Stimulated activated CD8-positive, alpha-beta memory T cell treated with anti-CD3 and anti-CD28 coated beads, Interleukin-7, amount 100 ng/mL, for 24 hours (primary cell): Measurements from ENCODE around the gene CHD9.

Experiments
- DNase-seq: peaks from one replicate; pipeline ENCODE4 v3.0.0-alpha.2; 2020; ENCODE audit warnings: low read depth

The CHD9 gene

DNA sequence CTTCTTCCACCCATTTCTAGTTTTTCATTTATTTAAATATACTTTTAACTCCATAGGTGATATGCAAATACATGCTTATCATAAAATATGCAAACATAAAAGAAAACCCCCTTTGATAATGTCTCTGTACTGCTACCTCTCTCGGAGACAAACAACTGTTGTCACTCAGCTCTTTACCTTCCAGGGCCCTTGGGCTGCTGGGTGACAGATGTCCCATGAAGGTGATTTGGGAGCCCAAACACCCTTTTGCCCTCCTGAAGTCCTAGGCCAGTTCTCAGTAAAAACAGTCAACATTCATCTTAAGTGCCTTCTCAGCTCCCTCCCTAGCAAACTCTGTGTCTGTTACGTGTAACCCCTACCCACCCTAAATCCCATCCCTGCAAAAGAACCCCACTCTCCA lies 37.5 kb downstream of the CHD9 start:
- no peak for DNase-seq

DNA sequence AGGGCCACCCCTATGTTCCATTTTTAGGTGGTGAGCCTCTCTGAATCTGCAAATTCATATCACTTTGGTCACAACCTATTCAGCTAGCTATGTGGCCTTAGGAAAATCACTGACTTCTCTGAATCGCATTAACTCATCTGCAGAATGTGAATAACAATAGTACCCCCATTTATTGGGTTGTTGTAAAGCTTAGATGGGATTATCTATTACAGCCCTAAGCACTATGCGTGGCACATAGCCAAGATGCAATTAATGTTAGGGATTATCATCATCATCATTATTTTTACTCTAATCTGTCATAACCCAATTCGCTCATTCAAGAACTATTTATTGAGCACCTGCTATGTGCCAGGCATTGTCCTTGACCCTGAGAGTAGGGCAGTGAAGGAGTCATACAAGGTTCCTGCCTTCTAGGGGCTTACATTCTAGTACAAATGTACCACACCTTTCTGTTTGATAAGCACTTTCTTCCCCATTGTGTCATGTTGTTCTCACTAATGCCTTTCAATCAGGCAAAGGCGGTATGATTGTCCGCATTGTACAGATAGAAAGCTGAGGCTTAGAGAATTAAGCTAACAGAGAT lies 38.5 kb downstream of the CHD9 start:
- no peak for DNase-seq

DNA sequence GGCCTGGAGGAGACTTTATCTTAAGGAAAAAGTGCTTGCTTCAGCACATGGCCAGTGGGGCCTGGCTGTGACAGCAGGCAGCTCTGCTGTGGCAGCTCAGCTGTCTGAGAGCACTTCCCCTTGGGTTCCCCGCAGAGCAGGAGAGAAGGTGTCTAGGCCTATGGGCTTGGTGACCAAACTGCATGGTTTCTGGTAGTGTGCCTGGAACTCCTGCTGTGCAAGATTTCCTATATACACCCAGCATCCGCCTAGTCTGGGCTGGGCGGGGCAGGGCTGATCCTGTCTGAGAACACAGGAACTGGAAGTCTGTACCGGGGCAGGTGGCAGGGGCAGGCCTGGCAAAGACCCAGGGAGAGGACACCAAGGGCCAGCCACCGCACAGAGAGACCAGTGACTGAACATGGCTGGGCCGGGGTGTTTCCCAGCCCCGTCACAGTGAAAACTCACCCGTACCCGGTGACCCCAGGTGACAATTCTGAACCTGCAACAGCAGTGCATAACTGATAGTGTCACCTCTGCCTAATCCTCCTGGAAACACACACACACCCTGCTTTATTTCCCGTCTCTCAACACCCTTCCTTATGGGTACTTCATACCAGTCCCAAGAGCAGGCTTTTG lies 39.3 kb downstream of the CHD9 start:
- DNase-seq: no peak

DNA sequence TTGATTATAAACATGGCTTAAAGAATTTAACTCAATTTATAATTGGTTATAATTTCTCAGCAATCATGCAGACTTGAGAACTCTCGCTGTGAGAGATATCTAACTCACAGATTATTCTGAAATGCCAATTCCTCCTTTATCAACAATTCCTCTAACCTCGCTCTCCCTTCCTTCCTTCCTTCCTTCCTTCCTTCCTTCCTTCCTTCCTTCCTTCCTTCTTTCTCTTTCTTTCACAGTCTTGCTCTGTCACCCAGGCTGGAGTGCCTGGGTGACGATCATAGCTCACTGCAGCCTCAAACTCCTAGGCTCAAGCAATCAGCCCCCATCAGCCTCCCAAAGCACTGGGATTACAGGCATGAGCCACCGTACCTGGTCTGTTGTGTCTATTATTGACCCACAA lies 42.4 kb downstream of the CHD9 start:
- no peak for DNase-seq

DNA sequence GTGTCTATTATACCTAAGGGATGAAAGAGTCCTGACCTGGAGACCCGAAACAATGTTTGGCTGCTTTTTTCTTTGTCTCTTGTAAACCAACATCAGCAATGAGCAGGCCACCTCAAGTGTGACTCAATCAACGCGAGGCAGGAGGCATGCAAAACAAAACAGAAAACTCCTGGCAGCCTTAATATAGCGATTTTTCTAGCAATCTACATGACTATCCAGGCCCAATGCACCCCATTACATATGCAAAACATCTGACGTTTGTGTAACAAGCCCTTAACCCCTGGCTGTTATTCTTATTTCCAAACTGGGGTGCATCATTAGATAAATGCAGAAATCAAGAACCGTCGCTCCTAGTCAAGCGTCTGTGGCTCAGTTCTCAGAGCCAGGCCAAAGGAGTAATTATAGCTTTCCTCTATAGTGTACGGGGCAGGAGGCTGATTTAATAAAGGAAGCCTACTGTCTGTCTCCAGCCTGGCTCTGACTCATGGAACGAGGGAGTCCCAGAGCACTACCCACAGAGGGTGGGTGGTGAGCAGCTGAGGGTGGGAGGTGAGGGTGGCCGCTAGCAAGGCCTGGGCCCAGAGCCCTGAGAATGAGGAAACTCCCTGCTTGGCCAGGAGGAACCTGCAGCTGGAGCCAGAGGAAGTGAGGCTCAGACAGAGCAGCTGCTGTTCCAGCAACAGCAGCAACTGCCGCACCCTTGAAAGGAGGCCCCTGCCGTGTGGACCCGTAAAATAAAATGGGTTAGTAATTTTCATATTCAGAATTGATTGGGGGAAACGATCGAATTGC lies 43.9 kb downstream of the CHD9 start:
- DNase-seq: no peak

DNA sequence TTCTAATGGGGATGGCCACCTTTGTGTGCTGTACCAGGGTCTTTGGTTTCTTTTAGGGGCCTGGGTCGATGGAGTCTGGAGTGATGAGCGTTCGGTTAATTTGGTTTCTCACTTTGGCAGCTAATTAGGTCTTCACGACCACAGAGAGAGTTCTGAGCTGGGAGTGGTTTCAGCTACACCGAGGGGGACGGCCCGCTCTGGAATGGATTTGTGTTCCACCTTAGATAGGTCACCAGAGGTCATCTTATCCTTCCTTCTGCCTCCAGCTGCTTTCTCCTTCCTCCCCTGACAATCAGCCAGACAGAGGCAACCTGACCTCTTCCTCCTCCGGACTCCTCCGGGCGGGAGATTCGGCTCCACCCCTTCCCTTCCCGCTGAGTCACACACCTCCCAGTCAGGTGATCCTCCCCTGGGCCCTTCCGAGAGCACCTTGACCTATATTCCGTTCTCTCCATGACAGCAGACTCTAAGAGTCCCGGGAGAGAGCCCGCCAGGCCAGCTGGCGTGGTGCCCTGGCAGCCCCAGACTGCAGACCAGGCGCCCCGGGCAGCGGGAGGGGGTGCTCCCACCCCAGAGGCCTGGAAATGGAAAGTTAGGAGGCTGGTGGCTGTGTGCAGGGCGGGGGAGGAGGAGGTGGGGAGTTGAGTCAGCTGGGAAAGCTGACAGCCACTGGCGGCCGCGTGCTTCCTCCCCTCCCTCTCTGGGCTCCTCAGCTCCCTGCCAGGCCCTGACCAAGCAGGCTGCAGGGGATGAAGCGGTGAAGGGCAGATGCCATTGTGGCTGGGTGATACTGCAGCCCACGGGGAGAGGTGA lies 44.7 kb downstream of the CHD9 start:
- peak; percentile 12 for DNase-seq

DNA sequence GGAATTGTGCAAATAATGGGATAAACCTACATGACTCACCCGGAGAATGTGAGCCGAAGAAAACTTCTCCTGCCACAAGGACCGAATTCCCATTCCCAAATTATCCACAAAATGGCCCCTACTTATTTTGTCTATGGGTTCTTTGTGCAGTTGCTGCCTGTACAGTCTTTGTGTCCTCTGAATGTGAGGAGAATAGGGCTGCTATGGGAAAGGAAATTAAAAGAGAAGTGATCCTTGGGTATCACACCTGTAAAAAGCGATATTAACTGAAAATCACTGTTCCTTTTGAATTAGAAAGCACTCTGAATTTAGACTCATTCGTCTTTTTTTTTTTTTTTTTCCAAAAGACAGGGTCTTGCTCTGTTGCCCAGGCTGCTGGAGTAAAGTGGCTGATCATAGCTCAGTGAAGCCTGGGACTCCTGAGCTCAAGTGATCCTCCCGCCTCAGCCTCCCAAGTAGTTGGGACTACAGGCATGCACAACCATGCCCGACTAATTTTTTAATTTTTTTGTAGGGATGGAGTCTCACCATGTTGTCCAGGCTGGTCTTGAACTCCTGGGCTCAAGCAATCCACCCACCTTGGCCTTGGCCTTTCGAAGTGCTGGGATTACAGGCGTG lies 45.4 kb downstream of the CHD9 start:
- DNase-seq: no peak

DNA sequence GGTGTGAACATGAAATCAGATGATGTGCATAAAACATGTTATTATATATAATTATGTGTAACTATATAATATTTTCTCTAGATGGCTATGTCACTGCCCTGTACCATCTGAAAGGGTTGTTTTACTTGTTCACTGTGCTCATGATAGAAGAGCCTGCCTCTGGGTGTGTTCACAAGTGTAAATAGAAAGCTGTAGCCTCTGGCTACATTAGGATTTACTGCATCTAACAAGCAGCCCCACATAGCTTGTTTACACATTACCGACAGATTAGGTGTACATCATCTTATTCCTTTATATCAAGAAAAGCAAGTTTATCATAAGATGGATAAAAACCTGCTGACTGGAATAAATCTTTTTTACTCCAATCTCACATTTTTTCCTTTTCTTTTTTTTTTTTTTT lies 46.1 kb downstream of the CHD9 start:
- DNase-seq: no peak

DNA sequence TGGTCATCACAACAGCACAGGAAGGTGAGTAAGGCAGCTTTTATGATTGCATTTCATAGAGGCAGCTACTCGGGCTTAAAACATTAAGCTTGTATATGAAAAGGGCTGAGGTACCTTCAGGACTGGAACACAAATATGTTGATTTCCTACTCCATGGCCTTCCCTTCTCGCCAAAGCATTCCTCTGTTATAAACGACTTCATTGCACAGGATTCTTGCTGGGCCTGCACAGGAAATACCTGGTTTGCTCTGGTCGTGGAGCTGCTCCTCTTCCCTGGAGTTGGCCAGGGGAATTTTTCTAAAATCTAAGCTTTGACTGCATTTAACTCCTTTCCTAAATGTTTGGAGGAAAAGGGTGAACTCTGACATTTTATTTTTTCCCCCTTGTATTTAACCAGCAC lies 49.0 kb downstream of the CHD9 start:
- no peak for DNase-seq

DNA sequence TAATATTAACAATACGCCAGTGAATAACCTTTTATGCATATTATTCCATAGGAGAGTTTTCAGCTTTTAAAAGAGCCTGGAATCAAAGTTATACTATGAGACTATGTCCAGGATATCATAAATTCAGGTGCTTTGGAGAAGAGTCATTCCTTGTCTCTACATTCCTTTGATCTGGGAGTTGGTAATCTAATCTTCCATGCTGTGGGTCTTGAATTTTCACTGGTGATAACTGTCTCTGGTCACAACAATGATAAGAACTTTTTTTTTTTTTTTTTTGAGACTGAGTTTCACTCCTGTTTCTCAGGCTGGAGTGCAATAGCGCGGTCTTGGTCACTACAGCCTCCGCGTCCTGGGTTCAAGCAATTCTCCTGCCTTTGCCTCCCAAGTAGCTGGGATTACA lies 50.8 kb downstream of the CHD9 start:
- no peak for DNase-seq

DNA sequence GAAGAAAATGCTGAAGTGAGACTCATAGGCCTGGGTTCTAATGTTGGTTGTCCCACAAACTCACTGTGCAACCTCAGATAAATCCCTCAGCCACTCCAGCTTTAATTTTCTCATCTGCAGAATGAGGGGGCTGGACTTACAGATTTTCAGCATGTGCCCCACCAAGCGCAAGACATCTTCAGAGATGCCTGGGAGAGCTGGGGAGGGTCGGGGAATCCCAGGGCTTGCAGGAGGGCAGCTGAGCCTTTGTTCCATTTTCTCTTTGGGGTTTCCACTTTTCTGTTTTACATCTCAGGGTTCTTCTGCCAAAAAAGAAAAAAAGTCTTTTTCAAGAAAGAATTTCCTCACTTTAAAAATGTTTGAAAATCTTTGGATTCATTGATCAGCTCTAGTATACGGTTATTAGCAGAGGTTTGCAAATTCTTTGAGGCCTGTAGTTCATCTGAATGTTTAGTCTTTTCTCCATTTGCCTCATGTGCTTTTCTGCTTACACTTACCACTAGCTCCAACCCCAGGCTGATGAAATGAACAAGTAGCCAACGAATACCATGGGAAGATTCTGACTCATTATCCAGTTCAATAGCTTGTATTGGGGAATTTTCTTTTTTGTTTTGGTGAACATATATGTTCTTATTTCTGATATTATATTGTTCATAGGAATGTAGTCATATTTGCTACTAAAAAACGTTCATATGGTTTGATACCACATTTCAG lies 56.4 kb downstream of the CHD9 start:
- no peak for DNase-seq

DNA sequence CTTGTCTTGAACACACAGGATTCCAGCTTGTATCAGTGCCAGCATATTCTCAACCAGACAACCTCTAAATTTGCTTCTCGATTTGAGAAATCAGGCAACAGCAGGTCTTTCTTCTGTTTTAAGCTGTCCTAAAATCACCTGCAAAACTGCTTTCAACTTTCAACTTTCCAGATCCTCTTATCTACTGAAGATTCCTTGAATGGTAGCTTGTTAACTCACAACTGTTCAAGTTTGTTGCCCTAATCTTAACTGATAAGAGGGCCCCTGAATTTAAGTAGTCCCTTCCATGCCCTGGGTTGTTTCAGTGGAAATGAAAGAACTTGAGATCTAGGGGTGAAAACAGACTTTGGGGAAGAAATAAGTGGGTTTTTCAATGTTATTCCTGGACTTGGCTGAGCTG lies 57.2 kb downstream of the CHD9 start:
- DNase-seq: no peak

DNA sequence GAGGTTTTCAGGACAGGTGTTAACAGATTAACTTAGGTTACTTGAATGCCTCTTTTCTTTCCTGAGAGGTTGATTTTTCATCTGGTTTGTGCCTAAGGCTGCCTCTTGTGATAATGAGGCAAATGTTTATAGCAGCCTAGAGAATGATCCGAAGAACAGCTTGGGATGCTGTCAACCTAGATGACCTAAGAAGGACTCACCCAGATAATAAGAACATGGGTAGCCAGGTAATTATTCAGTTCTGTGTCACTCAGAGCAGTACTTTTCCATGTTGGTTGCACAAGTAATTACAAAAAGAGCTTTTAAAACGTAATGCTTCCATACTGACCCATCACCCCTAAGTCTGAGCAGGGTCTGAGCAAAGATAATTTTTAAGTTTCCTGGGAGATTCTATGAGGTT lies 60.3 kb downstream of the CHD9 start:
- DNase-seq: no peak

DNA sequence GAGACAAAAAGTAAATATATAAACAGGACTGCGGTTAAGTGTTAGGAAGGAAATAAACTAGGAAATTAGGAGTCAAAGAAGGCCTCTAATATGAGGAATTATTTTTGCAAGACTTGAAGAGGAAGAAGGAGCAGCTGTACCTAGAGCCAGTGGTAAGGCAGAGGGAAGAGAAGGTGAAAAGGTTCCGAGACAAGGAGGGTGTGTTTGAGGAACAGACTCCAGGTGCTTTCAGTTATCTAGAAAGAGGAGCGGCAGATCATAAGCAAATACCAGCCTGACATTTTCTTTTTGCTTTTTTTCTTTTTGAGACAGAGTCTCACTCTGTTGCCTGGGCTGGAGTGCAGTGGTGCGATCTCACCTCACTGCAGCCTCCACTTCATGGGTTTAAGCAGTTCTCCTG lies 61.0 kb downstream of the CHD9 start:
- no peak for DNase-seq

DNA sequence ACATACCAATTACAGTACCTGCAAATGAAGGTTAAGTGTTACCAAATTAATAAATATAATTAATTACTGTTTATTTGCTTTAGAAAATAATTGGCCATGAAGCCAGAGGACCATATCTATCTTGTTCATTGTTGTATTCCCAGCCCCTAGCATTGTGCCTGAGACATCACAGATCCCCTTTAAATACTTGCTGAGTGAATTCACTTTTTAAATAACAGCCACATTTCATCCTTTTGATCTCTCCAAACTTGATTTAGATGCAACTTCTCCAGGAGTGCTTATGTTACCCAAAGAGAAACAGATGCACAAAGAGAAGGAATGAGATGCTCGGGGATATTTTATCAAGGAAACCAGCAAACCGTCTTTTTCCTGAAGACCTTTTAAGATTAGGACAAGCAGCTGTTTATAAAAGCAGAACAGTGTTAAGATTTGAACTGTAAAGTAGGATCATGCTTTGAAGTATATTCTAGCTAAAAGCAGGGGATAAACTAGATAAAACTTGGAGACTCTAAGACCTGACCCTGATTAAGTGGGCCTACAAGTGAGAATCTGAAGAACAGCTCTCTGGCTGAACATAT lies 66.3 kb downstream of the CHD9 start:
- DNase-seq: no peak

DNA sequence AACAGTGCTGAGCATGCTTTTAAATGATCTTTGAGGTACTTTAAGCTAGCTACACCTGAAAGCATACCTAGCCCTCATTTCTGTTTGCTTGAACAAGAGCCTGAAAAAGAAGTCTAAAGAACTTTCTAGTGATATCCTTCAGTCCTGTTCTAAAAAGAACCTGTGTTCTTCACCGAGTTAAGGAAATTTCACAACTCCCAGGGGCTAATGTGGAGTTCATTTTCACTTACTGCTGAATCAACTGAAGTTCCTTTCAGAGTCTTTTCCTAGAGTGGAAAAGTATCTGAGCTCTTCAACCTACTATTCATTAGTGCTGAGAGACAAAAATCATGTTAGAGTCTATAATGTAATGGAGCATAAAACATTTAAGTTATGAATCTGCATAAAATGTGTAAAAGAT lies 66.9 kb downstream of the CHD9 start:
- DNase-seq: no peak

DNA sequence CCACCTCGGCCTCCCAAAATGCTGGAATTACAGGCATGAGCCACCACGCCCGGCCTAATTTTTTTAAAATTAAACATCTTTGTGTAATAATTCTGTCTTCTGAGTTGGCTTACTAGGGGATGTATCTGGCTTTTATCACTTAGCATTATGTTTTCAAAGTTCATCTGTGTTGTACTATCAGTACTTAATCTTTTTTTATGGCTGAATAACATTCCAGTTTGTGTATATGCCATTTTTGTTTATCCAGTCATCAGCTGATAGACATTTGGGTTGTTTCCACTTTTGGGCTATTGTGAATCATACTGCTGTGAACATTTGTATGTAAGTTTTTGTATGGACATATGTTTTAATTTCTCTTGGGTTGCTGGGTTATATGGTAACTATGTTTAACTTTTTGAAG lies 69.0 kb downstream of the CHD9 start:
- DNase-seq: no peak

DNA sequence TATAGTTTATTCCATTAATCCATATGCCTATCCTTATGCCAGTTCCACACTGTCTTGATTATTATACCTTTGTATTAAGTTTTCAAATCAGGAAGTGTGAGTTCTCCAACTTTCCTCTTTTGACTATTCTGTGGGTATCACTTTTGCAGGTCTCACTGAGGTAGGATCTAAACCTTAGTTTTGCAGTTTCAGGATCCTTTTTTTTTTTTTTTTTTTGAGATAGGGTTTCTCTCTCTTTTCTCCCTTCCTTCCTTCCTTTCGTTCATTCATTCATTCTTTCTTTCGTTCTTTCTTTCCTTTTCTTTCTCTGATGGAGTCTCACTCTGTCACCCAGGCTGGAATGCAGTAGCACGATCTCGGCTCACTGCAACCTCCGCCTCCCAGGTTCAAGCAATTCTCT lies 71.6 kb downstream of the CHD9 start:
- no peak for DNase-seq

DNA sequence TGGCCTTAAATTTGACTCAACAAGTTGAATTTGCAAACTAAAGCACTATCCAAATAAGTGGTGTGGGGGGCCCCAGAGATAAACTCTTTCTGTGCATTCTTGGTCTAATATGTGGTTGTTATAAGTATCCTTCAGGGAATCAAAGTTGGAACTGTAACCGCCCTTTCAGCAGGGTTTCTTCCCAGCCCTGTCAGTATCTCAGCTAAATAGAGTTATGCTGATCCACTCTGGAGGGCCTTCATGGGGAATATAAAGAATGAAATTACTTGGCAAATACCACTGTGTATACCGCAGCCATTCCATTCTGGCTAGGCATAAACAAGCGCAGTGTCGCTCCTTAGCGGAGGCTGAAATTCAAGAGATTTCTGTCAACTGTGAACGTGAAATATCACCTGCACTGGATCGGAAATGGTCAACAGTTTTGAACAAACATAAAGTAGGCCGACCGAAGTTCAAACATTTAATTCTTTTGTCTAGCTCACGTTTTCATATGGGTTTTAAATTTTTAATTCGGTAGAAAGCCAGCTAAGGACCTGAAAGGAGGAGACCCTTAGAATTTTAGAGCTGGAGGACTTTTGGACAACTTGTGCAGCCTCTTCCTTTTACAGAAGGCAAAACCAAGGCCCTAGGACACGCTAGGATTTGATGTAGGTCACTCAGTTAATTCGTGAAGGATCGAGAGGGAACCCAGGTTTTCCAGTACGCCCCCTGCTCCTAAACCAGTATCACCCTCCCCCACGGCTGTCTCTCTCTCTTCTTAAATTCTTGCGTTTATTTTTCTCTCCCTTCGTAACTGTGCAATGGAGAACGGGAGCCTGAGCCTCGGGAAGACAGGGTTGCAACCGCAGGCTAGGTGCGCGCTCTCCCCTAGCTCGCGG lies 74.7 kb downstream of the CHD9 start:
- no peak for DNase-seq
